Measurements from ENCODE around the gene ADAM12. TPM values are rescaled to one million over a fixed set of nuclear protein-coding genes. Genes with fewer than 3 reads are reported as not detected.

Gene ADAM12
- total and polyA plus RNA-seq, 10 of the 15 experiments (the other 5 are each of a cell fraction or from before 2014, with no cell fraction given), result under 0.01 to 0.62 (median 0.04) TPM; not detected in 5

DNA sequence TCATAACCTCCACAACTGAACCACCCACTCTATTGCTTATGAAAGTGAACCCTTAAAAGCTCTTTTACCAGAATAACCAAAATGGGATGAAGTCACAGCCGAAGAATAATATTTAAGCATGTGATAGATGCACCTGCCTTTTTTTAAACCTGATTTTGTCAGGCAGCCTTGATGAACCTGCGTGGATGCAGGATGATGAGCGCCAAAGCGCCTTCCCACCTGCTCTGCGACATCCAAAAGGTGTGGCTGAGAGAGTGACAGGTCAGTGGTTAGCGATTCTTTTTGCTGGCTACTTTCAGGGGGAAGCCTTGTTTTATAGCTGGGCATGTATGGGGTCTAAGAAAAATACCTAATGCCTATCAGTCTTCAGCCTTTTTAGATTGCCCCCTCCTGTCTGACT is 334.1 kb downstream of the ADAM12 start:
- Histone ChIP-seq H2AFZ (ENCODE audit: control insufficient read depth, low read depth, low read length) (no peak overlapping the region), H3K4me2 (ENCODE audit: control insufficient read depth, insufficient read depth) (no peak overlapping the region), H3K27ac (ENCODE audit: control insufficient read depth, insufficient read depth) (no peak overlapping the region), H3K36me3 (ENCODE audit: control insufficient read depth in 2 of 2, insufficient read depth in 2 of 2, low read length in 1 of 2) (no peaks in the 10 kb centered on the region), H3K9me3 (replicated peaks; ENCODE audit: control insufficient read depth, insufficient read depth, low read length) (no peaks in the 10 kb centered on the region), H3K27me3 (replicated peaks in 1 of 2; ENCODE audit: control insufficient read depth in 2 of 2, insufficient read depth in 2 of 2, low read length in 1 of 2) (no peaks in the 10 kb centered on the region), H3K4me1 (ENCODE audit: control insufficient read depth, insufficient read depth, low read length) (no peaks in the 10 kb centered on the region), H3K9ac (ENCODE audit: control insufficient read depth, insufficient read depth, low read length) (no peak overlapping the region), H3K4me3 (no peak overlapping the region), H4K20me1 (ENCODE audit: control insufficient read depth, insufficient read depth) (no peaks in the 10 kb centered on the region), H3K79me2 (ENCODE audit: control insufficient read depth, insufficient read depth, low read length) (no peaks in the 10 kb centered on the region)
- intact Hi-C loops (cut with micrococcal nuclease; ENCODE audit: unreplicated experiment), result no loop called here
- ChIA-PET CTCF (no interaction called here), RAD21 (ENCODE audit: unreplicated experiment) (no interaction called here), POLR2A (no interaction called here), SMC1A (ENCODE audit: uncharacterized antibody, unreplicated experiment) (no interaction called here)
- in situ Hi-C loops (cut with MboI), result no loop called here
- 52% methylated on average over 6 of the region's 6 CpGs for WGBS (ENCODE audit: insufficient coverage, insufficient replicate concordance, low lambda C conversion rate, missing lambda C conversion rate)
- ATAC-seq (no peak), DNase-seq (ENCODE audit: low read depth, low spot score) (no peak), FAIRE-seq (no peak)
- no TSS peak for BruUV-seq (replicated peaks)
- TF ChIP-seq, protein P1, sequence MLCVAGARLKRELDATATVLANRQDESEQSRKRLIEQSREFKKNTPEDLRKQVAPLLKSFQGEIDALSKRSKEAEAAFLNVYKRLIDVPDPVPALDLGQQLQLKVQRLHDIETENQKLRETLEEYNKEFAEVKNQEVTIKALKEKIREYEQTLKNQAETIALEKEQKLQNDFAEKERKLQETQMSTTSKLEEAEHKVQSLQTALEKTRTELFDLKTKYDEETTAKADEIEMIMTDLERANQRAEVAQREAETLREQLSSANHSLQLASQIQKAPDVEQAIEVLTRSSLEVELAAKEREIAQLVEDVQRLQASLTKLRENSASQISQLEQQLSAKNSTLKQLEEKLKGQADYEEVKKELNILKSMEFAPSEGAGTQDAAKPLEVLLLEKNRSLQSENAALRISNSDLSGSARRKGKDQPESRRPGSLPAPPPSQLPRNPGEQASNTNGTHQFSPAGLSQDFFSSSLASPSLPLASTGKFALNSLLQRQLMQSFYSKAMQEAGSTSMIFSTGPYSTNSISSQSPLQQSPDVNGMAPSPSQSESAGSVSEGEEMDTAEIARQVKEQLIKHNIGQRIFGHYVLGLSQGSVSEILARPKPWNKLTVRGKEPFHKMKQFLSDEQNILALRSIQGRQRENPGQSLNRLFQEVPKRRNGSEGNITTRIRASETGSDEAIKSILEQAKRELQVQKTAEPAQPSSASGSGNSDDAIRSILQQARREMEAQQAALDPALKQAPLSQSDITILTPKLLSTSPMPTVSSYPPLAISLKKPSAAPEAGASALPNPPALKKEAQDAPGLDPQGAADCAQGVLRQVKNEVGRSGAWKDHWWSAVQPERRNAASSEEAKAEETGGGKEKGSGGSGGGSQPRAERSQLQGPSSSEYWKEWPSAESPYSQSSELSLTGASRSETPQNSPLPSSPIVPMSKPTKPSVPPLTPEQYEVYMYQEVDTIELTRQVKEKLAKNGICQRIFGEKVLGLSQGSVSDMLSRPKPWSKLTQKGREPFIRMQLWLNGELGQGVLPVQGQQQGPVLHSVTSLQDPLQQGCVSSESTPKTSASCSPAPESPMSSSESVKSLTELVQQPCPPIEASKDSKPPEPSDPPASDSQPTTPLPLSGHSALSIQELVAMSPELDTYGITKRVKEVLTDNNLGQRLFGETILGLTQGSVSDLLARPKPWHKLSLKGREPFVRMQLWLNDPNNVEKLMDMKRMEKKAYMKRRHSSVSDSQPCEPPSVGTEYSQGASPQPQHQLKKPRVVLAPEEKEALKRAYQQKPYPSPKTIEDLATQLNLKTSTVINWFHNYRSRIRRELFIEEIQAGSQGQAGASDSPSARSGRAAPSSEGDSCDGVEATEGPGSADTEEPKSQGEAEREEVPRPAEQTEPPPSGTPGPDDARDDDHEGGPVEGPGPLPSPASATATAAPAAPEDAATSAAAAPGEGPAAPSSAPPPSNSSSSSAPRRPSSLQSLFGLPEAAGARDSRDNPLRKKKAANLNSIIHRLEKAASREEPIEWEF (IDR thresholded peaks at IDR 0.05; ENCODE audit: insufficient replicate concordance, low read depth, low read length), result no peak
- TF ChIP-seq DPF2 (IDR thresholded peaks at IDR 0.05) (no peak), NRF1 (conservative IDR thresholded peaks at IDR 0.05; ENCODE audit: low read depth, low read length) (no peak)

Data from GM12878 (cell line).